AG04450 (cell line): ENCODE data around the gene SAP30BP. TPM values are rescaled to one million over a fixed set of nuclear protein-coding genes. Genes with fewer than 3 reads are reported as not detected.

Experiments used
- CTCF ChIA-PET: fragments of 300-600, 350-600 bp; formaldehyde crosslinking; extraction: SDS; loops from one replicate; lab custom pipeline; 2022; ENCODE audit warnings: antibody characterized with exemption, inconsistent platforms; lab: Charles Lee
- POLR2A ChIA-PET: fragments of 350-600 bp; formaldehyde crosslinking; extraction: SDS; loops from one replicate; lab custom pipeline; 2021; ENCODE audit warnings: antibody characterized with exemption, inconsistent platforms; lab: Yijun Ruan, JAX
- DNase-seq: peaks from one replicate; pipeline ENCODE4 v3.0.0-alpha.2; 2011; ENCODE audit warnings: low read depth, low spot score
- H3K27ac ChIP-seq: one replicate; pipeline ENCODE4 v1.5.1; 2012; ENCODE audit warnings: low read depth, low read length, control low read depth
- H3K27me3 ChIP-seq: one replicate; pipeline ENCODE4 v1.6.0; 2012; ENCODE audit warnings: low read length; ENCODE audit not compliant: control insufficient read depth, insufficient read depth
- H3K4me3 ChIP-seq: 2 replicates; pipeline ENCODE4 v1.5.1; 2011; ENCODE audit warnings: mild to moderate bottlenecking, low read depth, low read length, control low read depth
- H3K9me3 ChIP-seq: 2 replicates; pipeline ENCODE4 v1.5.1; 2012; ENCODE audit warnings: low read length; ENCODE audit not compliant: control insufficient read depth, insufficient read depth
- CTCF ChIP-seq: IDR thresholded peaks from 2 replicates; pipeline ENCODE4 v1.5.1; 2011; ENCODE audit warnings: low read depth, low read length, control low read depth, inconsistent platforms
- polyA plus RNA-seq: library from polyadenylated mRNA; depleted of rRNA; stranded (reverse); fragments of >200 nt; gene quantifications from 2 replicates; pipeline ENCODE4 v1.2.3, GENCODE V29; 2011

SAP30BP gene
- polyA plus RNA-seq, 1 experiment, result 75.4 TPM

- POLR2A ChIA-PET, result no interaction called here
- CTCF ChIA-PET, result interaction anchor here (3.1 kb wide), 1 partner anchor 62 kb away, joined by 11 read pairs; the partner anchor contains the start of gene SMIM5
- no peaks in the 10 kb centered on the region; the same call in 1 of the 2 replicates for H3K9me3 ChIP-seq
- H3K27ac ChIP-seq, result no peak overlapping the region
- H3K27me3 ChIP-seq, result no peaks in the 10 kb centered on the region
- TF ChIP-seq CTCF, result no peak
- no peak overlapping the region for H3K4me3 ChIP-seq
- DNase-seq, result no peak
Measured at GRCh38 chr17:75694536-75694935, 27.4 kb downstream of the SAP30BP start.

- DNase-seq, result no peak
- no peaks in the 10 kb centered on the region; the same call in 1 of the 2 replicates for H3K9me3 ChIP-seq
- no peak overlapping the region for H3K27ac ChIP-seq
- ChIA-PET CTCF (interaction anchor here (0.9 to 3.1 kb wide), 2 partner anchors 61 to 62 kb away, joined by 4 to 11 read pairs; partner anchors contain the start of gene SMIM5), POLR2A (no interaction called here)
- no peak overlapping the region for H3K4me3 ChIP-seq
- TF ChIP-seq CTCF, result no peak
- H3K27me3 ChIP-seq, result no peaks in the 10 kb centered on the region
Measured at GRCh38 chr17:75695141-75695829, 28.1 kb downstream of the SAP30BP start.

GRCh38 chr17:75695830-75696271 is 28.7 kb downstream of the SAP30BP start:
- ChIA-PET POLR2A (interaction anchor here (0.7 kb wide), 1 partner anchor 823 kb away, joined by 5 read pairs; the partner anchor contains the start of gene FDXR), CTCF (interaction anchor here (0.9 kb wide), 1 partner anchor 62 kb away, joined by 4 read pairs; no protein-coding TSS in a partner anchor)
- no peak for DNase-seq
- no peak overlapping the region for H3K4me3 ChIP-seq
- H3K27me3 ChIP-seq, result no peaks in the 10 kb centered on the region
- no peak for TF ChIP-seq CTCF
- no peaks in the 10 kb centered on the region; the same call in 1 of the 2 replicates for H3K9me3 ChIP-seq
- no peak overlapping the region for H3K27ac ChIP-seq

- H3K27me3 ChIP-seq, result no peaks in the 10 kb centered on the region
- no peak overlapping the region for H3K27ac ChIP-seq
- ChIA-PET CTCF (no interaction called here), POLR2A (no interaction called here)
- H3K4me3 ChIP-seq, result no peak overlapping the region
- DNase-seq, result no peak
- H3K9me3 ChIP-seq, result no peaks in the 10 kb centered on the region; the same call in 1 of the 2 replicates
- TF ChIP-seq CTCF, result no peak
Measured at GRCh38 chr17:75697651-75698291, 30.6 kb downstream of the SAP30BP start.

- H3K27ac ChIP-seq, result no peak overlapping the region
- ChIA-PET POLR2A (no interaction called here), CTCF (no interaction called here)
- no peak overlapping the region for H3K4me3 ChIP-seq
- no peaks in the 10 kb centered on the region for H3K27me3 ChIP-seq
- no peak for TF ChIP-seq CTCF
- no peaks in the 10 kb centered on the region; the same call in 1 of the 2 replicates for H3K9me3 ChIP-seq
- DNase-seq, result no peak
Measured at GRCh38 chr17:75698659-75699058, 31.5 kb downstream of the SAP30BP start.
